Left lung (tissue), 10 donors: ENCODE data around the gene HABP4. TPM values are rescaled to one million over a fixed set of nuclear protein-coding genes. Genes with fewer than 3 reads are reported as not detected.

ENCODE experiments used
- ATAC-seq: fragments of 200-7000 bp; cut with Tn5 transposase; one replicate; pipeline ENCODE4 v1.9.1; 2020; ENCODE audit warnings: moderate library complexity
- DNase-seq, 4 donors: peaks; one replicate each; pipeline ENCODE4 v3.0.0-alpha.2; 2013 to 2020
- H3K27ac ChIP-seq, 2 donors: fragments of 200-600 bp; sonication (generic) in 1 of 2; one replicate each; pipeline versions ENCODE4 v1.5.0 to v1.8.0; 2020 to 2021
- H3K27me3 ChIP-seq, 2 donors: fragments of 200-600 bp; sonication (generic) in 1 of 2; one replicate each; pipeline versions ENCODE4 v1.5.0 to v1.8.0; 2020 to 2021
- H3K36me3 ChIP-seq, 2 donors: fragments of 200-600 bp; sonication (generic) in 1 of 2; one replicate each; pipeline versions ENCODE4 v1.5.0 to v1.8.0; 2020 to 2021
- H3K4me1 ChIP-seq, 2 donors: fragments of 200-600 bp; one replicate each; pipeline ENCODE4 v1.8.0; 2021
- H3K4me3 ChIP-seq, 2 donors: fragments of 200-600 bp; sonication (generic) in 1 of 2; one replicate each; pipeline versions ENCODE4 v1.5.0 to v1.8.0; 2020 to 2021; ENCODE audit warnings: mild to moderate bottlenecking in 1 of 2
- H3K9me3 ChIP-seq, 2 donors: fragments of 200-600 bp; sonication (generic) in 1 of 2; one replicate each; pipeline versions ENCODE4 v1.5.0 to v1.8.0; 2020 to 2021
- CTCF ChIP-seq, 2 donors: fragments of 200-600 bp; sonication (generic) in 1 of 2; IDR thresholded peaks; one replicate each; pipeline versions ENCODE4 v1.5.0 to v1.8.0; 2021; ENCODE audit warnings: antibody characterized with exemption in 2 of 2
- intact Hi-C, 2 donors: fragments of 100-400 bp; cut with DNase I; formaldehyde crosslinking; loops; one replicate each; pipeline versions ENCODE4 v1.11.2 to v1.14.2; 2022
- polyA plus RNA-seq, 6 donors: library from polyadenylated mRNA; unstranded; fragments of 120-200 nt; gene quantifications; one replicate each; pipeline ENCODE4 v1.2.1, GENCODE V29; 2013; ENCODE audit not compliant: insufficient read length in 6 of 6
- total RNA-seq, 2 donors: library from RNA; stranded (reverse); fragmentation: NEBNext Ultra II Directional; extraction: Animal tissue kit (Norgen Biotek cat#: 25700); gene quantifications; one replicate each; pipeline ENCODE4 v1.2.1, GENCODE V29; 2021
- donor health status: DM: no; HTN: yes; CAD: no.
- donor health status: DM: no; HTN: no; CAD: no.

HABP4 gene
- total and polyA plus RNA-seq, 8 donors, result 8.0 to 17.1 (median 9.9) TPM

GRCh38 chr9:96482476-96482875, 32.5 kb downstream of the HABP4 start:
- Histone ChIP-seq H3K27ac (no peak overlapping the region), H3K4me1 (peaks cover 0 to 5% of the 10 kb centered on the region in 2 donors), H3K36me3 (peaks cover 0 to 12% of the 10 kb centered on the region in 2 donors), H3K9me3 (no peaks in the 10 kb centered on the region), H3K27me3 (no peaks in the 10 kb centered on the region), H3K4me3 (no peak overlapping the region)
- no peak for TF ChIP-seq CTCF (IDR thresholded peaks at IDR 0.05)
- intact Hi-C loops, result no loop called here
- ATAC-seq (no peak), DNase-seq (no peak)

- H3K27me3 ChIP-seq, result no peaks in the 10 kb centered on the region
- H3K27ac ChIP-seq, result no peak overlapping the region
- intact Hi-C loops, result no loop called here
- H3K4me1 ChIP-seq, result peaks cover 0 to 5% of the 10 kb centered on the region in 2 donors
- H3K4me3 ChIP-seq, result no peak overlapping the region
- TF ChIP-seq CTCF (IDR thresholded peaks at IDR 0.05), result no peak
- DNase-seq (no peak), ATAC-seq (no peak)
- no peaks in the 10 kb centered on the region for H3K9me3 ChIP-seq
- peaks cover 0 to 16% of the 10 kb centered on the region in 2 donors for H3K36me3 ChIP-seq
These were observed 33.2 kb downstream of the HABP4 start for GRCh38 chr9:96483197-96483596.

- no peak for ATAC-seq
- no peak for DNase-seq
- peaks cover 0 to 5% of the 10 kb centered on the region in 2 donors for H3K4me1 ChIP-seq
- H3K36me3 ChIP-seq, result peaks cover 0 to 23% of the 10 kb centered on the region in 2 donors
- no peaks in the 10 kb centered on the region for H3K27me3 ChIP-seq
- H3K4me3 ChIP-seq, result no peak overlapping the region
- H3K9me3 ChIP-seq, result no peaks in the 10 kb centered on the region
- no peak for TF ChIP-seq CTCF (IDR thresholded peaks at IDR 0.05)
- no peak overlapping the region for H3K27ac ChIP-seq
- intact Hi-C loops, result no loop called here
These were observed 33.9 kb downstream of the HABP4 start for GRCh38 chr9:96483733-96484390.

DNA sequence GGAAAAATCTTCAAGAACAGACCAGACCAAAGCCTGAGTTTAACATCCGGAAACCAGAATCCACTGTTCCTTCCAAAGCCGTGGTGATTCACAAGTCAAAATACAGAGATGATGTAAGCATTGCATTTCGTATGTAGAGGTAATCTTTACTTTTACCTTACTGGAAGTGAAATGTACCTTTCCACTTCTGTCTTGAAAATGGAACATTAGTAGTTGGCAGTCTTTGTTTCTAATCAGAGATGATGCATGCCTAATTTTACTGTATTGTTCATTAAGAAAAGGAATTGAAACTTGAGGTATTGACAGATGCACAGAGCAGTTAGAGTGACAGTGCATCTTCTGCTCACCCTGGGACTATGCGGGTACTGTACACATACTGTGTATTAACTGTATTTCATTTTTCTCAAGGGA, 34.6 kb downstream of the HABP4 start:
- Histone ChIP-seq H3K9me3 (no peaks in the 10 kb centered on the region), H3K27ac (no peak overlapping the region), H3K4me1 (peaks cover 0 to 5% of the 10 kb centered on the region in 2 donors), H3K27me3 (no peaks in the 10 kb centered on the region), H3K4me3 (no peak overlapping the region), H3K36me3 (peaks cover 0 to 30% of the 10 kb centered on the region in 2 donors)
- DNase-seq (no peak), ATAC-seq (no peak)
- no peak for TF ChIP-seq CTCF (IDR thresholded peaks at IDR 0.05)
- intact Hi-C loops, result no loop called here

DNA sequence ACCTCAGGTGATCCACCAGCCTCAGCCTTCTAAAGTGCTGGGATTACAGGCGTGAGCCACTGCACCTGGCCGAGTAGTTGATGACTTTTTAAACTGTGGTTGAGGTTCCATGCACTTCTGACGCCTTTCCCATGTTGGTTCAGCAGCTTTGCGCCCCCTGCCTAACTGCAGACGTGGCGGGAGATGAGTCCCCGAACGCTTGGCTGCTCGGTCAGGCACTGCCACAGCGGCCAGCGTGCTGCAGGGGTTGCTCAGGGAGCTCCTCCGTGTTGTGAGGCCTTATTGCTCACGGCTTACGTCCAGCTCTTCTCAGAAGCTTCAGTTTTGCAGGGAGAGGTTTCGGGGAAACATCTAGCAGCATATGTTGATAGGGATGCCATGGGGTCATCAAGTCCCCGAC, 35.3 kb downstream of the HABP4 start:
- TF ChIP-seq CTCF (IDR thresholded peaks at IDR 0.05), result no peak
- H3K9me3 ChIP-seq, result no peaks in the 10 kb centered on the region
- H3K4me1 ChIP-seq, result peaks cover 0 to 5% of the 10 kb centered on the region in 2 donors
- H3K36me3 ChIP-seq, result peaks cover 0 to 37% of the 10 kb centered on the region in 2 donors
- DNase-seq (no peak), ATAC-seq (no peak)
- H3K27me3 ChIP-seq, result no peaks in the 10 kb centered on the region
- H3K27ac ChIP-seq, result no peak overlapping the region
- intact Hi-C loops, result no loop called here
- no peak overlapping the region for H3K4me3 ChIP-seq
